Loucy (cell line): ENCODE results near the gene TP53TG5.

Experiments
- H2AFZ ChIP-seq: fragments of 200-600 bp; sonication (generic); 2 replicates; pipeline ENCODE4 v1.6.0; 2016; ENCODE audit warnings: antibody characterized with exemption, mild to moderate bottlenecking, low read length, moderate library complexity
- H3F3A ChIP-seq: fragments of 200-600 bp; 2 replicates; pipeline ENCODE4 v1.6.0; 2016; ENCODE audit warnings: antibody characterized with exemption, low read depth, mild to moderate bottlenecking
- H3K27me3 ChIP-seq: fragments of 200-600 bp; sonication (generic); 2 replicates; pipeline ENCODE4 v1.6.1; 2014; ENCODE audit warnings: low read length, mild to moderate bottlenecking; ENCODE audit not compliant: insufficient read depth, poor library complexity, severe bottlenecking
- H3K36me3 ChIP-seq: fragments of 200-600 bp; sonication (generic); 2 replicates; pipeline ENCODE4 v1.6.1; 2016; ENCODE audit warnings: low read length; ENCODE audit not compliant: insufficient read depth
- H3K4me1 ChIP-seq: fragments of 200-600 bp; sonication (generic); 2 replicates; pipeline ENCODE4 v1.5.1; 2014; ENCODE audit warnings: low read length, mild to moderate bottlenecking; ENCODE audit not compliant: insufficient read depth, poor library complexity, severe bottlenecking
- H3K4me2 ChIP-seq: fragments of 200-600 bp; sonication (generic); 2 replicates; pipeline ENCODE4 v1.6.0; 2014; ENCODE audit warnings: antibody characterized with exemption, low read length, low read depth, mild to moderate bottlenecking; ENCODE audit not compliant: poor library complexity, severe bottlenecking
- H3K4me3 ChIP-seq: fragments of 200-600 bp; sonication (generic); 2 replicates; pipeline ENCODE4 v1.5.1; 2014; ENCODE audit warnings: low read length, mild to moderate bottlenecking, mixed read lengths; ENCODE audit not compliant: poor library complexity, severe bottlenecking
- H3K79me2 ChIP-seq: fragments of 200-600 bp; sonication (generic); 2 replicates; pipeline ENCODE4 v1.6.1; 2014; ENCODE audit warnings: low read length; ENCODE audit not compliant: insufficient read depth
- H3K9ac ChIP-seq: fragments of 200-600 bp; sonication (generic); 2 replicates; pipeline ENCODE4 v1.6.0; 2014; ENCODE audit warnings: mild to moderate bottlenecking, low read depth, low read length, moderate library complexity; ENCODE audit not compliant: poor library complexity, severe bottlenecking
- H3K9me2 ChIP-seq: fragments of 200-600 bp; sonication (generic); replicated peaks from 2 replicates; pipeline ENCODE4 v1.6.1; 2016; ENCODE audit warnings: low read depth, low read length, mixed read lengths
- H3K9me3 ChIP-seq: fragments of 200-600 bp; sonication (generic); 2 replicates; pipeline ENCODE4 v1.6.1; 2014; ENCODE audit warnings: mild to moderate bottlenecking, antibody characterized with exemption, low read length, low read depth; ENCODE audit not compliant: insufficient read depth
- H4K20me1 ChIP-seq: fragments of 200-600 bp; sonication (generic); 2 replicates; pipeline ENCODE4 v1.6.0; 2014; ENCODE audit warnings: antibody characterized with exemption, low read length, mild to moderate bottlenecking; ENCODE audit not compliant: insufficient read depth, poor library complexity, severe bottlenecking
- CTCF ChIP-seq: fragments of 200-600 bp; sonication (generic); conservative IDR thresholded peaks from 2 replicates; pipeline ENCODE4 v1.5.1; 2014; ENCODE audit warnings: mild to moderate bottlenecking, antibody characterized with exemption, low read length
- EZH2phosphoT487 ChIP-seq: fragments of 200-600 bp; IDR thresholded peaks from 2 replicates; pipeline ENCODE4 v1.6.1; 2018; ENCODE audit warnings: antibody characterized with exemption, mild to moderate bottlenecking, moderate library complexity, borderline replicate concordance

Gene TP53TG5

GRCh38 chr20:45336530-45337366 is 41.4 kb downstream of the TP53TG5 start:
- H3K27me3 ChIP-seq = no peaks in the 10 kb centered on the region
- no peak overlapping the region for H3K4me3 ChIP-seq
- no peaks in the 10 kb centered on the region for H3F3A ChIP-seq
- no peak overlapping the region for H3K4me2 ChIP-seq
- H2AFZ ChIP-seq = no peak overlapping the region
- H3K4me1 ChIP-seq = peaks cover 2% of the 10 kb centered on the region
- H3K79me2 ChIP-seq = no peaks in the 10 kb centered on the region
- no peaks in the 10 kb centered on the region for H3K36me3 ChIP-seq
- H3K9me2 ChIP-seq = no peaks in the 10 kb centered on the region
- no peaks in the 10 kb centered on the region for H4K20me1 ChIP-seq
- no peaks in the 10 kb centered on the region for H3K9me3 ChIP-seq
- TF ChIP-seq EZH2phosphoT487 (no peak), CTCF (no peak)
- no peak overlapping the region for H3K9ac ChIP-seq

GRCh38 chr20:45330476-45330875 is 47.6 kb downstream of the TP53TG5 start:
- H3K4me2 ChIP-seq = no peak overlapping the region
- H3K4me1 ChIP-seq = no peaks in the 10 kb centered on the region
- H2AFZ ChIP-seq = no peak overlapping the region
- H3F3A ChIP-seq = no peaks in the 10 kb centered on the region
- no peak overlapping the region for H3K4me3 ChIP-seq
- no peaks in the 10 kb centered on the region for H3K27me3 ChIP-seq
- H3K9me2 ChIP-seq = no peaks in the 10 kb centered on the region
- H3K36me3 ChIP-seq = no peaks in the 10 kb centered on the region
- H4K20me1 ChIP-seq = no peaks in the 10 kb centered on the region
- TF ChIP-seq EZH2phosphoT487 (no peak), CTCF (no peak)
- H3K9ac ChIP-seq = no peak overlapping the region
- no peaks in the 10 kb centered on the region for H3K79me2 ChIP-seq
- no peaks in the 10 kb centered on the region for H3K9me3 ChIP-seq

- Histone ChIP-seq H3K9ac (no peak overlapping the region), H3K27me3 (no peaks in the 10 kb centered on the region), H4K20me1 (no peaks in the 10 kb centered on the region), H2AFZ (no peak overlapping the region), H3K79me2 (no peaks in the 10 kb centered on the region), H3K4me1 (no peaks in the 10 kb centered on the region), H3K9me2 (no peaks in the 10 kb centered on the region), H3K4me3 (no peak overlapping the region), H3K9me3 (no peaks in the 10 kb centered on the region), H3F3A (no peaks in the 10 kb centered on the region), H3K36me3 (no peaks in the 10 kb centered on the region), H3K4me2 (no peak overlapping the region)
- TF ChIP-seq CTCF (no peak), EZH2phosphoT487 (no peak)
Measured at GRCh38 chr20:45329497-45330319, 48.4 kb downstream of the TP53TG5 start.
